Measurements from ENCODE around the gene GALNT9. TPM values are rescaled to one million over a fixed set of nuclear protein-coding genes. Genes with fewer than 3 reads are reported as not detected.
A peak's percentile ranks its signal among the peaks of the same experiment; 100 is the strongest.

Gene GALNT9
- total and polyA plus RNA-seq, 2 donors = 0.91 to 1.5 TPM

GRCh38 chr12:132333273-132333672 lies 3.9 kb upstream of the GALNT9 start:
- Histone ChIP-seq H3K4me1 (ENCODE audit: control insufficient read depth in 2 of 2, insufficient read depth in 2 of 2, low read length in 2 of 2) (peaks cover 0 to 2% of the 10 kb centered on the region in 2 donors), H3K36me3 (ENCODE audit: control insufficient read depth in 2 of 2, insufficient read depth in 2 of 2, low read length in 1 of 2) (no peaks in the 10 kb centered on the region), H3K4me3 (ENCODE audit: low read length in 2 of 2) (no peak overlapping the region), H3K27me3 (ENCODE audit: control insufficient read depth in 2 of 2, insufficient read depth in 1 of 2, low read length in 1 of 2) (peaks cover 24 to 42% of the 10 kb centered on the region in 2 donors), H3K9me3 (ENCODE audit: control insufficient read depth in 2 of 2, insufficient read depth in 1 of 2, low read length in 1 of 2) (peaks cover 3 to 28% of the 10 kb centered on the region in 2 donors), H3K27ac (ENCODE audit: low read depth in 1 of 2, low read length in 1 of 2) (no peak overlapping the region)
- 81% methylated on average over 13 of the region's 13 CpGs for WGBS
- DNase-seq (ENCODE audit: low read depth in 6 of 9, low spot score in 9 of 9) = no peak

GRCh38 chr12:132330549-132330881 lies 1.1 kb upstream of the GALNT9 start:
- WGBS = 90% methylated on average over 5 of the region's 5 CpGs
- H3K27me3 ChIP-seq (ENCODE audit: control insufficient read depth in 2 of 2, insufficient read depth in 1 of 2, low read length in 1 of 2) = peaks cover 39 to 68% of the 10 kb centered on the region in 2 donors
- H3K9me3 ChIP-seq (ENCODE audit: control insufficient read depth in 2 of 2, insufficient read depth in 1 of 2, low read length in 1 of 2) = peaks cover 3 to 19% of the 10 kb centered on the region in 2 donors
- no peaks in the 10 kb centered on the region for H3K36me3 ChIP-seq (ENCODE audit: control insufficient read depth in 2 of 2, insufficient read depth in 2 of 2, low read length in 1 of 2)
- no peak overlapping the region for H3K27ac ChIP-seq (ENCODE audit: low read depth in 1 of 2, low read length in 1 of 2)
- no peak overlapping the region for H3K4me3 ChIP-seq (ENCODE audit: low read length in 2 of 2)
- DNase-seq (ENCODE audit: low read depth in 6 of 9, low spot score in 9 of 9) = no peak
- peaks cover 4 to 10% of the 10 kb centered on the region in 2 donors for H3K4me1 ChIP-seq (ENCODE audit: control insufficient read depth in 2 of 2, insufficient read depth in 2 of 2, low read length in 2 of 2)

DNA sequence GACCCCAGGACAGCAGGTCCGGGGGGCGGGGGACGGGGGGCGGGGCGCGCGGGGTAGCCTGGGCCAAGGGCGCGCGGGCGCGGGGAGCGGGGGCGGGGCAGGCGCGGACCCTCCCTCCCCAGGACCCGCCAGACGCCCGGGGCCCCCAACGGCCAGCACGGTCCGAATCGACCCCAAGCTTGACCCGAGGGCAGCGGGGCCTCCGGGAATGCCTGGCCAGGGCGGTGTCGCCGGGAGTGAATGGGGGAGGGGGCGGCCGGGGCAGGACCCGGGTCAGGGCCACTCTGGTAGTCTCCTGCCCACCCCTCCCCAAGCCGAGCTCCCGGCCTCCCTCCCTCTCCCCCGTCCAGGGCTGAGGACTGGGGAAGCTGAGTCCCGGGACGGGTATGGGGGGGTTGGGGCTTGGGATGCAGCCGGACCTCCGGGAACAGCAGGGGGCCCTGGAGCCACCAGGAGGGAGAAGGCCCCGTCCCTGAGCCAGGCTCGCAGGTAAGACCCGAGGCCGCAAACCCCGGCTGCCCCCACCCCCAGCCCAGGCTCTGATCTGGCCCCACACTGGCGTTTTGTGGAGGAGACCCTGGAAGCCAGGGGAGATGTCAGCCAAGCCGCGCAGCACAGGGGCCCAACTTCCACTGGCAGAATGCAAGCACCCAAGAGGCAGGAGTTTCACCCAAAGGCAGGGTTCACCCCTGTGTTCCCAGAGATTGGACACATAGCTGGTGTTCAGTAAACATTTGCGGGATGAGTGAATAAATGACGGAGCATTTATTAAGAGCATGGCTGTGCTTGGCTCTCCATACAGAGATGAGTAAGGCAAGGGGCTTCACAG lies 545 bp upstream of the GALNT9 start:
- H3K27me3 ChIP-seq (ENCODE audit: control insufficient read depth in 2 of 2, insufficient read depth in 1 of 2, low read length in 1 of 2) = peaks cover 39 to 72% of the 10 kb centered on the region in 2 donors

DNA sequence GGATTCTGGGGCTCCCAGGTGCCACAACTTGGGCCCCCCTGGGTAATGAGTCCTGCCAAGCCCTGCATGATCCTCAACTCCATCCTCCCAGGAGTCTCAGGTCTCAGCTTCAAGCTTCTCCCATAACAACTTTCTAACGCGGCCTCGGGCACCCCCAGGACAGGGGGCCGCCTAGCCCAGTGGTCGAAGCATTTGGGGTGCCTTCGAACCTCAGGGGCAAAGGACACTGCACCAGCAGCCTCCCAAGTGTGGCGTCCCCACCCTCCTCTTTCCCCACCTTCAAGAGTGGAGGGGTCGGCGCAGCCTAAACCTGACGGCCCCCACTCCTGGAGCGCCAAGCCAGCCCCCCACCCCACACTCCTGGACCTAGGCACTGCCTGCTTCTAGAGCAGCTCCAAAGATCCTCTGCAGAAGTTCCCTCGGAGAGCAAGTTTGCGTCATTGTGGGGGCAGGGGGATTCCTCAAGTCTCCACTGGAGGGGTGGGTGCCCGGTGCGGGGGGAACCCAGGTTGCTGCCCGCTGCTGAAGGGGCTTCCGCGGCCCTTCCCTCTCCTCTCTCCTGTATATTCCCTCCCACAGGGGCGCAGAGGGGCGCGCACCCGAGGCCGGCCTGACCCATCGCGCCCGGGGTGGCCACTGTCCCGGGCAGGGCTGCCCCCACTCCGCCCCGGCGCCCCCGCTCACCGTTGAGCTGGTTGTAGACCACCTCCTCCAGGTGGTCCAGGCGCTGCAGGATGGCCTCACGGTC lies 933 bp downstream of the GALNT9 start:
- Histone ChIP-seq H3K27ac (ENCODE audit: low read depth in 1 of 2, low read length in 1 of 2) (no peak overlapping the region), H3K9me3 (ENCODE audit: control insufficient read depth in 2 of 2, insufficient read depth in 1 of 2, low read length in 1 of 2) (peaks cover 1 to 12% of the 10 kb centered on the region in 2 donors), H3K36me3 (ENCODE audit: control insufficient read depth in 2 of 2, insufficient read depth in 2 of 2, low read length in 1 of 2) (no peaks in the 10 kb centered on the region), H3K27me3 (ENCODE audit: control insufficient read depth in 2 of 2, insufficient read depth in 1 of 2, low read length in 1 of 2) (peaks cover 39 to 79% of the 10 kb centered on the region in 2 donors), H3K4me1 (ENCODE audit: control insufficient read depth in 2 of 2, insufficient read depth in 2 of 2, low read length in 2 of 2) (peaks cover 4 to 10% of the 10 kb centered on the region in 2 donors), H3K4me3 (ENCODE audit: low read length in 2 of 2) (no peak overlapping the region)
- no peak for DNase-seq (ENCODE audit: low read depth in 6 of 9, low spot score in 9 of 9)
- 70% methylated on average over 34 of the region's 34 CpGs for WGBS

More for the DNA sequence above, 545 bp upstream of the GALNT9 start:
- Histone ChIP-seq H3K9me3 (ENCODE audit: control insufficient read depth in 2 of 2, insufficient read depth in 1 of 2, low read length in 1 of 2) (peaks cover 3 to 19% of the 10 kb centered on the region in 2 donors), H3K36me3 (ENCODE audit: control insufficient read depth in 2 of 2, insufficient read depth in 2 of 2, low read length in 1 of 2) (no peaks in the 10 kb centered on the region), H3K4me3 (ENCODE audit: low read length in 2 of 2) (no peak overlapping the region), H3K4me1 (ENCODE audit: control insufficient read depth in 2 of 2, insufficient read depth in 2 of 2, low read length in 2 of 2) (peaks cover 4 to 10% of the 10 kb centered on the region in 2 donors), H3K27ac (ENCODE audit: low read depth in 1 of 2, low read length in 1 of 2) (no peak overlapping the region)
- 13% methylated on average over 49 of the region's 49 CpGs for WGBS
- DNase-seq (ENCODE audit: low read depth in 6 of 9, low spot score in 9 of 9) = no peak

GRCh38 chr12:132327336-132328171 lies 1.8 kb downstream of the GALNT9 start:
- WGBS = 28% methylated on average over 32 of the region's 32 CpGs
- Histone ChIP-seq H3K27me3 (ENCODE audit: control insufficient read depth in 2 of 2, insufficient read depth in 1 of 2, low read length in 1 of 2) (peaks cover 42 to 87% of the 10 kb centered on the region in 2 donors), H3K4me1 (ENCODE audit: control insufficient read depth in 2 of 2, insufficient read depth in 2 of 2, low read length in 2 of 2) (peaks cover 4 to 10% of the 10 kb centered on the region in 2 donors), H3K27ac (ENCODE audit: low read depth in 1 of 2, low read length in 1 of 2) (no peak overlapping the region), H3K9me3 (ENCODE audit: control insufficient read depth in 2 of 2, insufficient read depth in 1 of 2, low read length in 1 of 2) (peaks cover 1 to 4% of the 10 kb centered on the region in 2 donors), H3K4me3 (ENCODE audit: low read length in 2 of 2) (no peak overlapping the region), H3K36me3 (ENCODE audit: control insufficient read depth in 2 of 2, insufficient read depth in 2 of 2, low read length in 1 of 2) (no peaks in the 10 kb centered on the region)
- peak in 1 of 9 donors; percentile 24 for DNase-seq (ENCODE audit: low read depth in 6 of 9, low spot score in 9 of 9)

GRCh38 chr12:132326646-132327045 lies 2.7 kb downstream of the GALNT9 start:
- no peak overlapping the region for H3K4me3 ChIP-seq (ENCODE audit: low read length in 2 of 2)
- no peak overlapping the region for H3K27ac ChIP-seq (ENCODE audit: low read depth in 1 of 2, low read length in 1 of 2)
- peaks cover 4 to 10% of the 10 kb centered on the region in 2 donors for H3K4me1 ChIP-seq (ENCODE audit: control insufficient read depth in 2 of 2, insufficient read depth in 2 of 2, low read length in 2 of 2)
- H3K27me3 ChIP-seq (ENCODE audit: control insufficient read depth in 2 of 2, insufficient read depth in 1 of 2, low read length in 1 of 2) = peaks cover 42 to 91% of the 10 kb centered on the region in 2 donors
- WGBS = 79% methylated on average over 11 of the region's 11 CpGs
- peaks cover 0 to 1% of the 10 kb centered on the region in 2 donors for H3K9me3 ChIP-seq (ENCODE audit: control insufficient read depth in 2 of 2, insufficient read depth in 1 of 2, low read length in 1 of 2)
- H3K36me3 ChIP-seq (ENCODE audit: control insufficient read depth in 2 of 2, insufficient read depth in 2 of 2, low read length in 1 of 2) = no peaks in the 10 kb centered on the region
- no peak for DNase-seq (ENCODE audit: low read depth in 6 of 9, low spot score in 9 of 9)

DNA sequence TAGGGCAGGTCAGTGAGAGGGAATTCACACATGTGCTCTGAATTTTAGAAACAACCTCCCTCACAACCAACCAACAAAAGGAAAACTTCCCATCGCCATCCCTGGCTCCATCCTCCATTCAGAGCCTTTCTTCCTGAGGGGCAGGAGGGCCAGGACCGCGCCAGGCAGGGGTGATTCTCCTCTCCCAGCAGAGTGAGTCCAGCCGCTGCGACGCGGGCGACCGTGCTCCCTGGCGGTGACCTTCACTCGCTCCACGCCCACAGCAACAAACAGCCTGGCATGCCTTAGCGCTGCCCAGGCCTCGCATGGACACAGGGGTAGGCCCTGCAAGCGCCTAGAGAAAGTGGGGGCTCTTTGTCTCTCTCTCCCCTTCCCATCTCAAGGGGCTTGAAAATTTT lies 3.7 kb downstream of the GALNT9 start:
- Histone ChIP-seq H3K27me3 (ENCODE audit: control insufficient read depth in 2 of 2, insufficient read depth in 1 of 2, low read length in 1 of 2) (peaks cover 42 to 84% of the 10 kb centered on the region in 2 donors), H3K27ac (ENCODE audit: low read depth in 1 of 2, low read length in 1 of 2) (no peak overlapping the region), H3K36me3 (ENCODE audit: control insufficient read depth in 2 of 2, insufficient read depth in 2 of 2, low read length in 1 of 2) (no peaks in the 10 kb centered on the region), H3K4me3 (ENCODE audit: low read length in 2 of 2) (no peak overlapping the region), H3K4me1 (ENCODE audit: control insufficient read depth in 2 of 2, insufficient read depth in 2 of 2, low read length in 2 of 2) (peaks cover 4 to 10% of the 10 kb centered on the region in 2 donors), H3K9me3 (ENCODE audit: control insufficient read depth in 2 of 2, insufficient read depth in 1 of 2, low read length in 1 of 2) (no peaks in the 10 kb centered on the region)
- WGBS = 97% methylated on average over 15 of the region's 15 CpGs
- DNase-seq (ENCODE audit: low read depth in 6 of 9, low spot score in 9 of 9) = no peak

DNA sequence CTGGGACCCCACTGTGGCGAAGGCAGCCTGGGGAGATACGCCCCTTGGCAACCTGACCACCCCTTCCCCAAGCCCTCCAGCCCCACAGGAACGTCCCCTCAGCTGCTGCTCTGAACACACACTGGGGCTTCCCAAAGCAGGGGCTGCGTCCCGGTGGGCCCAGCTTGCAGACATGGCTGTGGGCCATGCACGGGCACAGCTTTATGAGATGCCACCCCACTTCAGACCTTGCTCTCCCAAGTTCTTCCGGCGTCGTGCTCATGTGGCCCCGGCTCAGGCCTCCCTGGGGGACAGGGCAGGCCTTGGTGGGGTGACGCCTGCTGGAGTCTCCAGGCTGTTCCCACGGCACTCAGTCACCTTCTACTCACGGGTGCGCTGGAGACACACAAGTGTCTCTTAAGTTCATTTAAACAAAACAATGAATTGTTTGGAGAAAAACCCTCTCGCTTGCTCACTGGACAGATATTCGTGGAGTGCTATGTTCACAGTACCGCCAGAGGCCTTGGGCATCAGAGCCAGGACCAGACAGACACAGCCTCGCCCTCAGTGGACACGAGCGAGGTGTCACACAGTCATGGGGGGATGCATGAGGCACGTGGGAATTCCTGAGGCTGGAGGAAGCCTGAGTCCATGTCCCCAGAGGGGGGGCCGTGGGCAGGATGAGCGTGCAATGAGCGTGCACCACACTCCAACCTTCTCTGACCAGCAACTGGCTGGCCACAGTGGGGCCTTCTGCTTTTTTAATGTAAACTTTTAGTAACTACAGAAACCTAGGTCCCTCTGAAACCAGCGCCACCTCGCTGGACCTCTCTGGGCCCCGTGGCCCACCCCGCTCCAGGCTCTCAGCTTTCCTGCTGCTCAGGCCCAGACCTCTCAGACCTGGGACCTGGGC lies 4.3 kb downstream of the GALNT9 start:
- Histone ChIP-seq H3K9me3 (ENCODE audit: control insufficient read depth in 2 of 2, insufficient read depth in 1 of 2, low read length in 1 of 2) (no peaks in the 10 kb centered on the region), H3K27ac (ENCODE audit: low read depth in 1 of 2, low read length in 1 of 2) (no peak overlapping the region), H3K27me3 (ENCODE audit: control insufficient read depth in 2 of 2, insufficient read depth in 1 of 2, low read length in 1 of 2) (peaks cover 36 to 77% of the 10 kb centered on the region in 2 donors), H3K36me3 (ENCODE audit: control insufficient read depth in 2 of 2, insufficient read depth in 2 of 2, low read length in 1 of 2) (no peaks in the 10 kb centered on the region), H3K4me3 (ENCODE audit: low read length in 2 of 2) (no peak overlapping the region), H3K4me1 (ENCODE audit: control insufficient read depth in 2 of 2, insufficient read depth in 2 of 2, low read length in 2 of 2) (peaks cover 4 to 10% of the 10 kb centered on the region in 2 donors)
- no peak for DNase-seq (ENCODE audit: low read depth in 6 of 9, low spot score in 9 of 9)
- WGBS = 93% methylated on average over 28 of the region's 28 CpGs
